ENCODE data around the gene GRM5. TPM values are rescaled to one million over a fixed set of nuclear protein-coding genes. Genes with fewer than 3 reads are reported as not detected.

Gene GRM5
- total RNA-seq, 1 experiment from 2014 or later: not detected

DNA sequence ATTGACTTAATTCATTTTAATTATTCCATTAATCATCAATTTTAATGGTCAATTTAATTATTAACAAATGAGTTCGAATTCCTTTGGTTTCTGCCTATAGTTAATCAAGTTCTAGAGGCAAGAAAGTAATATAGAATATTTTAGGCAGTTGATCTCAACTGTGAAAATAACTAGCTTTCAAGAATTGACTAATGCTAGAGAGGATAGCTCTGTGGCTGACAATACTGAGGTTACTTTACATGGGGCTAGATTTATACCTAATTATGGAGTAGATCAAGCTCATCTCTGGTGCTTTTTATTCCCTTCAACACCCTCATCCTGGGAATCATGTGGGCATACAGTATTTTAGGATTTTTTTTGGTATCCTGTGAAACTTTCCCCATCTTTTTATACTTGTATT is 259.4 kb downstream of the GRM5 start:
- no peak for DNase-seq (ENCODE audit: low read depth in 1 of 2, low spot score in 2 of 2)
- no peak overlapping the region for H3K27ac ChIP-seq
- H3K27me3 ChIP-seq (replicated peaks): no peaks in the 10 kb centered on the region
- no peaks in the 10 kb centered on the region for H3K9me3 ChIP-seq (replicated peaks)
- H3K4me1 ChIP-seq (replicated peaks): no peaks in the 10 kb centered on the region
- H3K4me3 ChIP-seq: no peak overlapping the region
- no peaks in the 10 kb centered on the region for H3K36me3 ChIP-seq

- no peak overlapping the region for H3K27ac ChIP-seq
- no peaks in the 10 kb centered on the region for H3K27me3 ChIP-seq (replicated peaks)
- H3K4me3 ChIP-seq: no peak overlapping the region
- H3K4me1 ChIP-seq (replicated peaks): no peaks in the 10 kb centered on the region
- H3K36me3 ChIP-seq: no peaks in the 10 kb centered on the region
- no peaks in the 10 kb centered on the region for H3K9me3 ChIP-seq (replicated peaks)
- no peak for DNase-seq (ENCODE audit: low read depth in 1 of 2, low spot score in 2 of 2)
Observed at GRCh38 chr11:88801484-88802123, 264.2 kb downstream of the GRM5 start.

DNA sequence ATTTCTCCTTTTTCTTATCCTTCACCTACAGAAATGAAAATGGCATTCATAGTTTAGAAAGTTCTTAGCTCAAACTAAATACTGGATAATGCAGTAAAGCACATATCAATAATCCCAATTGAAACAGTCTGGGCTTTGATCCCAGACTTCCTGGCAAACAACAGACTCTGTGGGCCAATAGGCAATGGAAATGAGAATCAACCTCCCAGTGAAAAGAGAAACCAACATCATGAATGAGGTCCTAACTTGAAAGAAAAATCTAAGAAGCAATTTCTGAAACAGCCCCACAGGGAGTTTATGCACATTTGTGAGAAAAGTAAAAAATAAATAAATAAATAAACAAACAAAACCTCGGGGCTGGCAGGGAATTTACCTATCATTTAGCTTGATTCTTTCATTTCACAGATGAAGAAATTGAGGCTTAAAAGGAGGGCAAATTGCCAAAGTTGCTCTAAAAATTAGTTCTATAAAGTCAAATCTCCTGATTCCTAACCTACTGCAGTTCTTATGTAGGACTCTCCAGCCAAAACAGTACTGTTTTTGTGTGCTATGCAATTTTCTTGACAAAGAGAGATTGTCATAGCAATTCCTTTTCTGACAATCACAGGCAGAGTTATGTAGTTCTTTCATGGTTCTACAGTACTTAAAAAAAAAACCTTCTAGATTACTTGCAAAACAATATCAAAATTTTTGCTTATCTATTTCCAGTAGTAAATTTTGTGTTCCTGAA is 265.8 kb downstream of the GRM5 start:
- no peak overlapping the region for H3K27ac ChIP-seq
- no peak overlapping the region for H3K4me3 ChIP-seq
- no peaks in the 10 kb centered on the region for H3K36me3 ChIP-seq
- H3K27me3 ChIP-seq (replicated peaks): no peaks in the 10 kb centered on the region
- H3K9me3 ChIP-seq (replicated peaks): no peaks in the 10 kb centered on the region
- no peaks in the 10 kb centered on the region for H3K4me1 ChIP-seq (replicated peaks)
- no peak for DNase-seq (ENCODE audit: low read depth in 1 of 2, low spot score in 2 of 2)

GRCh38 chr11:88790182-88790581 is 275.6 kb downstream of the GRM5 start:
- Histone ChIP-seq H3K4me1 (replicated peaks) (no peaks in the 10 kb centered on the region), H3K27me3 (replicated peaks) (no peaks in the 10 kb centered on the region), H3K36me3 (no peaks in the 10 kb centered on the region), H3K27ac (no peak overlapping the region), H3K9me3 (replicated peaks) (no peaks in the 10 kb centered on the region), H3K4me3 (no peak overlapping the region)
- no peak for DNase-seq (ENCODE audit: low read depth in 1 of 2, low spot score in 2 of 2)

- H3K4me1 ChIP-seq (replicated peaks): no peaks in the 10 kb centered on the region
- DNase-seq (ENCODE audit: low read depth in 1 of 2, low spot score in 2 of 2): no peak
- H3K27me3 ChIP-seq (replicated peaks): no peaks in the 10 kb centered on the region
- no peaks in the 10 kb centered on the region for H3K36me3 ChIP-seq
- H3K4me3 ChIP-seq: no peak overlapping the region
- no peak overlapping the region for H3K27ac ChIP-seq
- no peaks in the 10 kb centered on the region for H3K9me3 ChIP-seq (replicated peaks)
Observed at GRCh38 chr11:88779577-88779976, 286.2 kb downstream of the GRM5 start.

GRCh38 chr11:88770475-88771079 is 295.2 kb downstream of the GRM5 start:
- H3K36me3 ChIP-seq: no peaks in the 10 kb centered on the region
- DNase-seq (ENCODE audit: low read depth in 1 of 2, low spot score in 2 of 2): no peak
- H3K27ac ChIP-seq: no peak overlapping the region
- H3K4me3 ChIP-seq: no peak overlapping the region
- H3K4me1 ChIP-seq (replicated peaks): no peaks in the 10 kb centered on the region
- no peaks in the 10 kb centered on the region for H3K9me3 ChIP-seq (replicated peaks)
- no peaks in the 10 kb centered on the region for H3K27me3 ChIP-seq (replicated peaks)

DNA sequence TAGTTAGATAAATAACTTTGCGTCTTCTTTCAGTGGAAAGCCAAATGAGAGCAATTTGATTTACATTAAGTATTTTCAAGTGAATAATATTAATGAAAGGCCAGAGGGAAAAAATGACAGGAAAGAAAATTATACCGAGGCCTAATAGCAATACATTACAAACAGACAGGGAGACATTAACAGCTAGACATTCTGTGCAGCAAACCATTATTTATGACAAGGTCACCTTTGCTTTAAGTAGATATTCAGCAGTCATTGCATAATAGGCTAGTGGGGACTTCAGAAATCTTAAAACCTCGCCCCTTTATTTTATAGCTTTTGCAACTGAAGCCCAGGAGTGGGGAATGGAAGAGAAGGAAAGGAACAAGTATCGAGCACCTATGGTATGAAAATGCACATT is 321.6 kb downstream of the GRM5 start:
- no peak for DNase-seq (ENCODE audit: low read depth in 1 of 2, low spot score in 2 of 2)
- H3K4me1 ChIP-seq (replicated peaks): no peaks in the 10 kb centered on the region
- H3K27me3 ChIP-seq (replicated peaks): no peaks in the 10 kb centered on the region
- H3K27ac ChIP-seq: no peak overlapping the region
- H3K9me3 ChIP-seq (replicated peaks): no peaks in the 10 kb centered on the region
- no peaks in the 10 kb centered on the region for H3K36me3 ChIP-seq
- no peak overlapping the region for H3K4me3 ChIP-seq

DNA sequence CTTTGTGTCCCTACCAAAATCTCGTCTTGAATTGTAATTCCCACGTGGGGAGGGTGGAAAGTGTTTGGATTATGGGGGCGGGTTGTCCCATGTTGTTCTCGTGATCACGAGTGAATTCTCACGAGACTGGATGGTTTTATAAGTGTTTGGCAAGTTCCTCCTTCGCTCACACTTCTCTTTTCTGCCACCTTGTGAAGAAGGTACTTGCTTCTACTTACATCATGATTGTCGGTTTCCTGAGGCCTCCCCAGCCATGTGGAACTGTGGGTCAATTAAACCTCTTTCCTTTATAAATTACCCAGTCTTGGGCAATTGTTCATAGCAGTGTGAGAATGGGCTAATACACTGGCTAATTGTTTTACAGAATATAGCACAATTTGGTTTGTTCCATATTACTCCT is 326.3 kb downstream of the GRM5 start:
- no peak for DNase-seq (ENCODE audit: low read depth in 1 of 2, low spot score in 2 of 2)
- Histone ChIP-seq H3K9me3 (replicated peaks) (no peaks in the 10 kb centered on the region), H3K4me1 (replicated peaks) (no peaks in the 10 kb centered on the region), H3K4me3 (no peak overlapping the region), H3K27ac (no peak overlapping the region), H3K27me3 (replicated peaks) (no peaks in the 10 kb centered on the region), H3K36me3 (no peaks in the 10 kb centered on the region)

GRCh38 chr11:88709567-88709966 is 356.2 kb downstream of the GRM5 start:
- Histone ChIP-seq H3K4me1 (replicated peaks) (no peaks in the 10 kb centered on the region), H3K9me3 (replicated peaks) (no peaks in the 10 kb centered on the region), H3K27me3 (replicated peaks) (no peaks in the 10 kb centered on the region), H3K36me3 (no peaks in the 10 kb centered on the region), H3K27ac (no peak overlapping the region), H3K4me3 (no peak overlapping the region)
- DNase-seq (ENCODE audit: low read depth in 1 of 2, low spot score in 2 of 2): no peak

- Histone ChIP-seq H3K4me1 (replicated peaks) (no peaks in the 10 kb centered on the region), H3K4me3 (no peak overlapping the region), H3K27me3 (replicated peaks) (no peaks in the 10 kb centered on the region), H3K36me3 (no peaks in the 10 kb centered on the region), H3K27ac (no peak overlapping the region), H3K9me3 (replicated peaks) (no peaks in the 10 kb centered on the region)
- no peak for DNase-seq (ENCODE audit: low read depth in 1 of 2, low spot score in 2 of 2)
Observed at GRCh38 chr11:88704485-88704884, 361.3 kb downstream of the GRM5 start.

GRCh38 chr11:88701816-88702215 is 364.0 kb downstream of the GRM5 start:
- H3K27ac ChIP-seq: no peak overlapping the region
- DNase-seq (ENCODE audit: low read depth in 1 of 2, low spot score in 2 of 2): no peak
- no peaks in the 10 kb centered on the region for H3K9me3 ChIP-seq (replicated peaks)
- H3K36me3 ChIP-seq: no peaks in the 10 kb centered on the region
- H3K4me1 ChIP-seq (replicated peaks): no peaks in the 10 kb centered on the region
- H3K27me3 ChIP-seq (replicated peaks): no peaks in the 10 kb centered on the region
- no peak overlapping the region for H3K4me3 ChIP-seq

DNA sequence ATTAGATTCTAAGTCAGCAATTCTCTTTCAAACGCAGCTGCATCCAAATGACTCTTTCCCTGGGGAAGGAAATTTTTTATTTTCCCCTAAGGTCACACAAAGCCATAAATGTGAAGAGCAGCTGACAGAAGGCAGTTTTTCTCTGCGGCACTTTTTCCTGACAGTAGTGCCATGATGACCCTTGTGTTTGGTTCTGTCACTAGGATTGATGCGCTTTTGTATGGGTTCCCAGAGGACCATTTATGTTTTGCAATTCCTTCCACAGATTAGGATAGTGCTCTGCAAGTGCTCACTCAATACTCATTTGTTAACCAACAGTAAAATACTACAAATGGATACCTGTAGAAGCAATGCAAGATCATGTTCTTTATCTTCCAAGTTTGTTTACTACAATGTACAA is 368.6 kb downstream of the GRM5 start:
- DNase-seq (ENCODE audit: low read depth in 1 of 2, low spot score in 2 of 2): no peak
- Histone ChIP-seq H3K4me1 (replicated peaks) (no peaks in the 10 kb centered on the region), H3K4me3 (no peak overlapping the region), H3K36me3 (no peaks in the 10 kb centered on the region), H3K27ac (no peak overlapping the region), H3K9me3 (replicated peaks) (no peaks in the 10 kb centered on the region), H3K27me3 (replicated peaks) (no peaks in the 10 kb centered on the region)

DNA sequence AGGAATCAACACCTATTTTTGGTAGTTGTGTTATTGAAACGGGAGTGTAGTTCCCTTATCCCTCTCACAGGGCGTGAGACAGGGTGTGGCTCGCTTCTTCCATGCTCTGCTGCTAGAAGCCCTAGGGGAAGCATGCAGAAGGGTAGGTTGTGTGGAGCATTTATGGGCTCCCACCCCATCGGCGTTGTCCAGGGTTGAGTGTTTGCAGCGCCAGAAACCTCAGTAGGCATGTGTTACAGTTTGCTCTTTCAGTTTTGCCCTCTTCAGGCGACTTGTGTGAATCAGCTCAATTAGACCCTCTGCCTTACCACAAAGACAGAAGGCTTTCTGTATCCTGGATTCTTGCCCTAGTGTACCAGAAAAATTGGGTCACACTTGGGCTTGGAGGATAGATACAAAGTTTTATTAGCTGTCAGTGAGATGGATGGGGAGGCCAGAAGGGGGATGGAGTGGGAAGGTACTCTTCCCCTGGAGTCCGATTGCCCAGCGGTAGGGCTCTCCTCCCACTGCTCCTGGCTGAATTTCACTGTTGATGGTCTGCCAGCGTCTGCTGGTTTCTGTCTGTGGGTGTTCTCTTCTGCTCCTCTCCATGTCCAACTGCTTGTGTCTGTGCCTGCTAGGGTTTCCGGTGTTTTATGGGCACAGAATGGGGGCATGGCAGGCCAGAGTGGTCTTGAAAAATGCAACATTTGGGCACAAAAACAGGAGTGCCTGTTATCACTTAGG is 369.9 kb downstream of the GRM5 start:
- Histone ChIP-seq H3K36me3 (no peaks in the 10 kb centered on the region), H3K27me3 (replicated peaks) (no peaks in the 10 kb centered on the region), H3K4me1 (replicated peaks) (no peaks in the 10 kb centered on the region), H3K4me3 (no peak overlapping the region), H3K9me3 (replicated peaks) (no peaks in the 10 kb centered on the region), H3K27ac (no peak overlapping the region)
- no peak for DNase-seq (ENCODE audit: low read depth in 1 of 2, low spot score in 2 of 2)
